AG20443 (cell line): ENCODE data around the gene KCNAB2.
A peak's percentile ranks its signal among the peaks of the same experiment; 100 is the strongest.

ENCODE experiments used
- DNase-seq: peaks from one replicate; pipeline ENCODE4 v3.0.0; 2012; ENCODE audit warnings: low spot score, mixed read lengths

The KCNAB2 gene

DNA sequence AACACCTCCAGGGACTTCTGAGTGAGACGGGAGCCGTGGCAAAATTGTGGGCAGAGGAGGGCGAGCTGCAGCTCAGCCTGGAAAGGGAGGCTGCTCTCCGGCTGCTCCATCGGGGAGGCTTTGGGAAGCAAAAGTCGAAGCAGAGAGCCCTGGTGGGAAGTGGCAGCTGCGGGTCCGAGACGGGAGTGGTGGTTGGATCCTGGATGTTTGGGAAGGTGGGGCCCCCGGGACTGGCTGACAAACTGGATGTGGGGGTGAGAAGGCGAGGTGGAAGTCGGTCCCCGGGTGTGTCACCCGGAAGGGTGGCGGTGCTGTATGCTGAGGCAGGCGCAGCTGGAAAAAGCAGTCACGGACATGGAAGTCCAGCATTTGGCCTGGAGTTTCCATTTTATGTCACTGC is 52.1 kb downstream of the KCNAB2 start:
- DNase-seq = no peak

GRCh38 chr1:6098303-6099215 is 52.9 kb downstream of the KCNAB2 start:
- DNase-seq = peak; percentile 95

DNA sequence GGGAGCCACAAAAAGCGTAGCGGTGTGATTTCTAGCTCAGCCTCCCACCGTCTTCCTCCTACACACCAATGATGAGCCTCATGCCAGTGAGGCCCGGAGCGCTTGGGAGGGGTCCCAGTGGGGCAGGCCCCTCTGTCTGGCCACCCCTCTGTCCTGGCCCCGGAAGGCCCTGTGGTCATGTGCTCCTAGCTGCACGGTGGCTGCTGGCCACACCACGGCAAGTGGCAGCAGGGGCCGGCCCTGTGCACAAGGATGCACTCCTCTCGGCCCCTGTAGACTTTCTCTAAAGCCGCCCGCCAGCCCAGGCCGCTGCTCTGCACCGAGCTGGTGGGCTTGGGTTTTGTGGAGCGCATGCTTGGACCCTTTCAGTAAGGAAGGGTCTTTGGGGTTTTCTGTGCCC is 53.6 kb downstream of the KCNAB2 start:
- DNase-seq = no peak

- no peak for DNase-seq
These were observed 54.4 kb downstream of the KCNAB2 start for GRCh38 chr1:6099787-6100765.

GRCh38 chr1:6100861-6101783 is 55.4 kb downstream of the KCNAB2 start:
- DNase-seq = no peak

GRCh38 chr1:6101826-6102531 is 56.3 kb downstream of the KCNAB2 start:
- DNase-seq = no peak

- DNase-seq = no peak
These were observed 56.8 kb downstream of the KCNAB2 start for GRCh38 chr1:6102532-6102845.

- no peak for DNase-seq
These were observed 57.6 kb downstream of the KCNAB2 start for GRCh38 chr1:6103111-6103853.

- no peak for DNase-seq
These were observed 58.3 kb downstream of the KCNAB2 start for GRCh38 chr1:6103854-6104530.

- DNase-seq = no peak
These were observed 58.9 kb downstream of the KCNAB2 start for GRCh38 chr1:6104631-6105030.

DNA sequence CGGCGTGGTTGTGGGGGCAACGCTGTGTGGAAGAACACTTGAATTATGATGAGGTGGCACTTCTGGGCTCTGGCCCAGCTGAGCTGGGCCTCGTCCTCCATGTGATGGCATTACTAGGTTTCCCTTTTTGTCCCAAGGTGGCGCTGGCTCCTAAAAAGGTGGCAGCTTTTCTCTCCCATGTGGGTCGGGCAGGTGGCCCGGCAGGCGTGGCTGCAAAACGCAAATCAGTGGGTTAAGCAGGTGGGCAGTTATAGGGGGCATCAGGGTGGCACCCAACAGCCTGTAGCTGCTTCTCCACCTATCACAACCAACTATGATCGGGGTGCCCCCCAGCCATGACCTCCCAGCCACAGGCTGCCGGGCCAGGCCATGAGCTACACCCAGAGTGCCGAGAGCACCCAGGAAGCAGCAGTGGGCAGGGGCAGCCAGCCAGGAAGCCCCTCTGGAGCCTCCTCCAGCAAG is 59.6 kb downstream of the KCNAB2 start:
- DNase-seq = no peak

DNA sequence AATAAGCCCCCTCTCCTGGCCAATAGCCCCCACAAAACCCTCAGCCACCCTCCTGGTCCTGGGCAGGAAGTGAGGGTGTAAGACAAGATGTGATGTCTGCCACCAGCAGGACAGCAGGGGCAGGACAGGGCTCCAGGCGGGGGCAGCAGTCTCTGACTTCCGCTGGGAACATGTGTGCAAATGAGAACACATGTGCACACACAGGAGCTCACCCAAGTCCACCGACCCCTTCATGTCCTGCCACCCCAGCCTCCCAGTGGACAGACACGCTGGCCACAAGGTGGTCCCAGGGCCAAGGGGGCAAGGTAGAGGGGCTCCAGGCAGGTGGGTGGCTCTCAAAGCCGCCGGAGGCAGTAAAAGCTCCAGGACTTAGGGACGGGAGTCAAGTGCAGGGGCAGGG is 60.1 kb downstream of the KCNAB2 start:
- DNase-seq = no peak

DNA sequence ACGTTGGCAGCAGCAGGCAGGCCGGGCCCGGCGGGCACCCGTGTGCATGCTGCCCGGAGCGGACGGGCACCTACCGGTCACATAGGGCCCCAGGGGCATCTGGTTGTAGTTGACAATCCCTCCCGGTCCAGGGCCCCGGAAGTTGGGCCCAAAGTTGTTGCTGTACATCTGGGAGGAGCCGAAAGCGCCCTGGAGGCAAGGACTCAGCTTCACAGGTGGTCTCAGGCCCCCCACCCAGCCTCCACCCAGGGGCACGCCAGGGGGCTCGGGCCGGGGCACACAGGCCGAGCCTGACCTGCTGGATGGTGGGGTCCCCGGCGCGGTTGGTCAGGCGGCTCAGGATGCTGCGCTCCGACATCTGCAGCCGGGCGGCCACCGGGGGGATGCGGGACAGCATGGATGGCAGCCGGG is 60.6 kb downstream of the KCNAB2 start:
- no peak for DNase-seq

DNA sequence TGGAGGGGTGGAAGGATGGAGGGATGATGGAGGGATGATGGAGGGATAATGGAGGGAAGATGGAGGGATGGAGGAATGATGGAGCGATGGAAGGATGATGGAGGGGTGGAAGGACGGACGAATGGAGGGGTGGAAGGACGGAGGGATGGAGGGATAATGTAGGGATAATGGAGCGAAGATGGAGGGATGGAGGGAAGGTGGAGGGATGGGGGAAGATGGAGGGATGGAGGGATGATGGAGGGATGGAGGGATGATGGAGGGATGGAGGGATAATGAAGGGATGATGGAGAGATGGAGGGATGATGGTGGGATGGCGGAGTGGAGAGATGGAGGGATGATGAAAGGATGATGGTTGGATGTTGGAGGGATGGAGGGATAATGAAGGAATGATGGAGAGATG is 61.3 kb downstream of the KCNAB2 start:
- DNase-seq = no peak

DNA sequence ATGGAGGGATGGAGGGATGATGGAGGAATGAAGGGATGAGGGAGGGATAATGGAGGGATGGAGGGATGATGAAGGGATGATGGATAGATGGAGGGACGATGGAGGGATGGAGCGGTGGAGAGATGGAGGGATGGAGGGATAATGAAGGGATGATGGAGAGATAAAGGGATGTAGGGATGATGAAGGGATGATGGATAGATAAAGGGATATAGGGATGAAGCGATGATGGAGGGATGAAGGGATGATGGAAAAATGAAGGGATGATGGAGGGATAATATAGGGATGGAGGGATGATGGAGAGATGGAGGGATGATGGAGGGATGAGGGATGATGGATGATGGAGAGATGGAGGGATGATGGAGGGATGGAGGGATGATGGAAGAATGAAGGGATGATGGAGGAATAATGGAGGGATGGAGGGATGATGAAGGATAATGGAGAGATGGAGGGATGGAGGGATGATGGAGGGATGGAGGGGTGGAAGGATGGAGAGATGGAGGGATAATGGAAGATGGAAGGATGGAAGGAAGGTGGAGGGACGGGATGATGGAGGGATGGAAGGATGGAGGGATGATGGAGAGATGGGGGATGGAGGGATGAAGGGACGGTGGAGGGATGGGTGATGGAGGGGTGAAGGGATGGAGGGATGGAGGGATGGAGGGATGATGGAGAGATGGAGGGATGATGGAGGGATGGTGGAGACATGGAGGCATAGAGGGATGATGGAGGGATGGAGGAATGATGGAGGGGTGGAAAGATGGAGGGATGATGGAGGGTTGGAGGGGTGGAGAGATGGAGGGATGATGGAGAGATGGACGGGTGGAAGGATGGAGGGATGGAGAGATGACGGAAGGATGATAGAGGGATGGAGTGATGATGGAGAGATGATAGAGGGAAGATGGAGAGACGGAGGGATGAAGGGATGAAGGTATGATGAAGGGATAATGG is 62.0 kb downstream of the KCNAB2 start:
- DNase-seq = no peak

DNA sequence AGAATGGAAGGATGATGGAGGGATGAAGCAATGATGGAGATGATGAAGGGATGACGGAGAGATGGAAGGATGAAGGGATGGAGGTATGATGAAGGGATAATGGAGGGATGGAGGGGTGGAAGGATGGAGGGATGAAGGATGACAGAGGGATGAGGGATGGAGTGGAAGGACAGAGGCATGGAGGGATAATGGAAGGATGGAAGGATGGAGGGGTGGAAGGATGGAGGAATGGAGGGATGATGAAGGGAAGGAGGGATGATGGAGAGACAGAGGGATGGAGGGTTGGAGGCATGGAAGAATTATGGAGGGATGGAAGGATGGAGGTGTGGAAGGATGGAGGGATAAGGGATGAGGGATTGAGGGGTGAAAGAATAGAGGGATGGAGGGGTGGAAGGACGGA is 62.8 kb downstream of the KCNAB2 start:
- no peak for DNase-seq

DNA sequence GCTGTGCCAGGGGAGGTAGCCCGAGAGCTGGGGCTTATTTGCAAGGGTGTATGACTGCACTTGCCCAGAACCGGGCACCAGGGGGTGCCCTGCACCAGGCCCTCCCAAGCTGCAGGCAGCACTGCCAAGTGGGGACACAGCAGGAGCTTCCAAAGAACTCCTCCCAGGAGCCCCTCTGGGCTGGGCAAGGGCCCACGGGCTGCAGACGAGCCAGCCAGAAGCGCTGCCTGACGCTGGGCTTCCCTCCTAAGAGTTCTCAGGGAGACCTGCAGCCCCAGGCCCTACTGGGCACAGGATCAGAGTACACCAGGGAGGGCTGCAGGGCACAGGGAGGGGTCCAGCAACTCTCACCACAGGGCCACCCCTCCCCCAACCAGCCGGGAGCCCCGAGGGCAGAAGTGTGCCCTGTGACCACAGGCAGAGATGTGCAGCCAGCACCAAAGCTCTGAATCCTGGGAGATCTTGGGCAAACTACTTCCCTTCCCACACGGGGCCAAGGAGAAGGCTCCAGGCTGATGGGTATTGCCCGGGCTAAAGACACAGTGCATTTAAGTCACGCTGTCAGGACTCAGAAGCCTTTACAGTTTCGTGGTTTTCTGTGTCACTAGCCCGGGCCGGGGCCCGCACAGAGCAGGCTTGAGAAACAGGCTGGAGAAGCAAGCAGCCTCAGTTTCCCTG is 63.4 kb downstream of the KCNAB2 start:
- DNase-seq = peak; percentile 79

- DNase-seq = no peak
These were observed 64.0 kb downstream of the KCNAB2 start for GRCh38 chr1:6109688-6110087.
